Mononuclear cell (primary cell): ENCODE results near the gene HIPK2. TPM values are rescaled to one million over a fixed set of nuclear protein-coding genes. Genes with fewer than 3 reads are reported as not detected.

Experiments
- H3K27me3 ChIP-seq: 2 replicates; pipeline ENCODE4 v1.6.0; 2011; ENCODE audit warnings: low read length, control low read depth; ENCODE audit not compliant: insufficient read depth
- H3K4me1 ChIP-seq: 2 replicates; pipeline ENCODE4 v1.5.1; 2011; ENCODE audit warnings: mild to moderate bottlenecking, low read length, control low read depth; ENCODE audit not compliant: insufficient read depth
- H3K4me3 ChIP-seq: 2 replicates; pipeline ENCODE4 v1.5.1; 2011; ENCODE audit warnings: mild to moderate bottlenecking, low read length, moderate library complexity
- H3K9me3 ChIP-seq: 2 replicates; pipeline ENCODE4 v1.5.1; 2011; ENCODE audit warnings: low read depth, mild to moderate bottlenecking, control low read depth, low read length
- total RNA-seq: library from RNA; depleted of rRNA; stranded (reverse); fragments of >200 nt; gene quantifications from one replicate; pipeline ENCODE4 v1.2.3, GENCODE V29; 2012

HIPK2 gene
- total RNA-seq, 1 donor, result 14.2 TPM

DNA sequence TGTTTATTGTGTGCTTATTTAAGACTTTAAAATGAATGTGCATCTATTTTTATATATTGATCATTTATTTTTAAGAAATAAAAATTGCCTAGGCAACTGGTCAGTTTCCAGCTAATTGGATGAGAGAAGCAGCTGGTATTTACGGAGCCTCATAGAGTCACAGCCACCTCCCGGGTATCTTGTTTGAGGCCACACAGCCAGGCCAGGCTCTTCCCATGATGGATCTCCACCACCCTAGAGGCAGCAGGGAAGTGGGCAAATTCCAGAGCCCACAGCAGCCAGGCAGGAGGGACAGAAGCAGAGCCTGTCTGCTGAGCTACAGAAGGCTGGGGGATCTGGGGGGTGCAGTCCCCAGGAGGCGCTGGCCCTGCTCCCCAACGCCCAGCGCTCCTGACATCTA is 192.8 kb downstream of the HIPK2 start:
- Histone ChIP-seq H3K4me1 (peaks cover 7% of the 10 kb centered on the region), H3K4me3 (no peak overlapping the region), H3K9me3 (no peaks in the 10 kb centered on the region), H3K27me3 (no peaks in the 10 kb centered on the region)

GRCh38 chr7:139583826-139584553 is 193.8 kb downstream of the HIPK2 start:
- no peaks in the 10 kb centered on the region for H3K27me3 ChIP-seq
- no peaks in the 10 kb centered on the region for H3K9me3 ChIP-seq
- peaks cover 5% of the 10 kb centered on the region for H3K4me1 ChIP-seq
- H3K4me3 ChIP-seq, result no peak overlapping the region

GRCh38 chr7:139582671-139583155 is 195.1 kb downstream of the HIPK2 start:
- no peaks in the 10 kb centered on the region for H3K9me3 ChIP-seq
- no peak overlapping the region for H3K4me3 ChIP-seq
- H3K27me3 ChIP-seq, result no peaks in the 10 kb centered on the region
- no peaks in the 10 kb centered on the region for H3K4me1 ChIP-seq

- H3K4me3 ChIP-seq, result no peak overlapping the region
- no peaks in the 10 kb centered on the region for H3K4me1 ChIP-seq
- H3K27me3 ChIP-seq, result no peaks in the 10 kb centered on the region
- H3K9me3 ChIP-seq, result no peaks in the 10 kb centered on the region
Observed at GRCh38 chr7:139582130-139582650, 195.6 kb downstream of the HIPK2 start.

DNA sequence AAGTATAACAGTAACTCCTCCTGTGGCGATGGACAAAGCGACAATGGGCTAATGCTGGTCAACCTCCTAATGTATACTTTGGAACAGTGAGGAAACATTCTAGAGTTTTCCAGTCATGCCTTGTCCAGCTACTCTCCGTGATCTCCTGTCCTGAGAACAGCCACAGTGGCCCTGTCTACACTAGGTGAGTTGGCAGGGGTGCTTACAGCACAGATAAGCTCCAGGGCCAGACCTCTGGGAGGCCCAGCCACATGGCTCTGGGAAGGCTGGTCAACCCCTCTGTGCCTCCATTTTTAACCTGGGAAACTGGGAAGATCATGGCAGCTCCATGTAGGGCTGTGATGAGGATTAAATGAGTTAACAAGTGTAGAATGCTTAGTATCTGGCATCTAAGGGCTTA is 197.4 kb downstream of the HIPK2 start:
- no peaks in the 10 kb centered on the region for H3K9me3 ChIP-seq
- H3K27me3 ChIP-seq, result no peaks in the 10 kb centered on the region
- H3K4me1 ChIP-seq, result no peaks in the 10 kb centered on the region
- H3K4me3 ChIP-seq, result no peak overlapping the region

- no peaks in the 10 kb centered on the region for H3K27me3 ChIP-seq
- H3K9me3 ChIP-seq, result no peaks in the 10 kb centered on the region
- no peak overlapping the region for H3K4me3 ChIP-seq
- H3K4me1 ChIP-seq, result no peaks in the 10 kb centered on the region
Observed at GRCh38 chr7:139576179-139576973, 201.4 kb downstream of the HIPK2 start.

- Histone ChIP-seq H3K4me3 (no peak overlapping the region), H3K4me1 (no peaks in the 10 kb centered on the region), H3K9me3 (no peaks in the 10 kb centered on the region), H3K27me3 (no peaks in the 10 kb centered on the region)
Observed at GRCh38 chr7:139575338-139575680, 202.5 kb downstream of the HIPK2 start.

DNA sequence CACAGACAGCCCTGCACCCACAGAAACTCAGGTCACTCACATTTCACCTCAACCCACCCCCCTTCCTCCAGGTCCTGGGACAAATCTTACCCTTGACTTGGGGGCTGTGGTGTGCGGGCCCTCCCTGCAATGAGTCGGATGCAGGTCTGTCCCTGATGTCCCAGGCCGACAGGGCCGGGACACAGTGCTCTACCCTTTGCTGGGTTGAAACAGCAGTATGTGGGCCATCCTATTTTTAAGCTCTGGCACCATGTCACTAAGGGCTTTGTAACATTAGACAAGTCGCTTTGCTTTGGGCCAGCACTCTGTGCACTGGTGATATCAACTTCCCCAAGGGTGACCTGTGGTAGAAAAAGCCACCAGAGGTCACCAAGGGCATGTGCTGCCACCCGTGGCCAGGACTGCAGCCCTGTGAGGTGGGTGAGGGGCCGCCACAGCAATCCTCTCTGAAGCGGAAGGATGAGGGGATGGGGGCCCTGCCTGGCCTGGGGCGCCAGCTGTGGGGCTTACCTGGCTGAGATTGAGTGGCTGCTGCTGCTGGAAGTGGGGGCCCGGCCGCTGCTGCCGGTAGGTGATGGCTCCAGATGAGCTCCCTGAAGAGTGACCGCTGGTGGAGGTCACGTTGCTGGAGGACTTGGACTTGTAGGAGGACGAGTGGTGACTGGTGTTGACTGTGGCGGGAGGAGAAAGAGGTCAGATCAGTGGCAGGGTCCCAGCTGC is 203.0 kb downstream of the HIPK2 start:
- H3K4me3 ChIP-seq, result no peak overlapping the region
- no peaks in the 10 kb centered on the region for H3K27me3 ChIP-seq
- H3K4me1 ChIP-seq, result no peaks in the 10 kb centered on the region
- H3K9me3 ChIP-seq, result no peaks in the 10 kb centered on the region

DNA sequence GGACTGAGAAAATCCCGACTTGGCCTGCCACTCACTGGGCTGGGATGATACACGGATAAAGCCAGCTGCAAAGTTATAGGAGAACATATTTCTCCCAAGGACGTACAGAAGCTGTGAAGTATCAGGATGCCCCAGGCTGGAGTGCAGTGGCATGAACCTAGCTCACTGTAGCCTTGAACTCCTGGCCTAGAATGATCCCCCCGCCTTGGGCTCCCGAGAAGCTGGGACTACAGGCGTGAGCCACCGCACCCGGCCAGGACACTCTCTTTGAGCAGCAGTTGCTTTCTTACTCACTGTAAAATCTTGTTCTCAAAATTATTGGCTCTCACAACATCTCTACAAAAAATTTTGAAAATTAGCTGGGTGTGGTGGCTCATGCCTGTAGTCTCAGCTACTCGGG is 203.9 kb downstream of the HIPK2 start:
- no peaks in the 10 kb centered on the region for H3K9me3 ChIP-seq
- no peak overlapping the region for H3K4me3 ChIP-seq
- no peaks in the 10 kb centered on the region for H3K27me3 ChIP-seq
- H3K4me1 ChIP-seq, result no peaks in the 10 kb centered on the region

DNA sequence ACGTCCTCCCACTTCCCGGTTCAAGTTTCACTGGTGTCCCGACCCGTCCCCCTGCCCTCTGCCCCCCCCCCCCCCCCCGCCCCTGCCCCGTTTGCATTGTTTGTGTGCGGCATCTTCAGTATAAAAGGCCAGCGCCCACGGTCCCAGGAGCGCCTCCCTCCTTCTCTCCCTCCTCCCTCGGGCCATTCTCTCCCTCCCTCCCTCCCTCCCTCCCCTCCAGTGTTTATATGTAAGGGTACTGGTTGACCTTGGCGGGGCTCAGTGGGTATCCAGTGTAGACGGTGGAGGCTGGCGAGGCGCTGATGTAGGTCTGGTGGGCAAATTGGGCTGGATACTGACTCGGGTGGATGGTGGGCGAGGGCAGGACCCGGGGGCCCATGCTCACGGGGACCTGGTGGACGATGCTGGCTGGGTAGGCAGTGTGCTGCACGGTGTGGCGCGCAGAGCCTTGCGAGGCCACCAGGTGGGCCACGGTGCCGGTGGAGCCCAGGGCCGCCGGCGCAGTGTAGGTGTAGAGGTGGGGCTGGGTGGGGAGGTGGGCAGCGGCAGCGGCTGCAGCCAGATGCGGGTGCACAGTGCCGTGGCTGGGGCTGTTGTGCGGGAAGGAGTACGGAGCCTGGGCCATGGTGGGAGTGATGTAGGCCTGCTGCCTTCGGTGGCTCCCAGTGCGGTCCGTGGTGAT is 205.0 kb downstream of the HIPK2 start:
- no peak overlapping the region for H3K4me3 ChIP-seq
- no peaks in the 10 kb centered on the region for H3K4me1 ChIP-seq
- H3K27me3 ChIP-seq, result no peaks in the 10 kb centered on the region
- H3K9me3 ChIP-seq, result no peaks in the 10 kb centered on the region

DNA sequence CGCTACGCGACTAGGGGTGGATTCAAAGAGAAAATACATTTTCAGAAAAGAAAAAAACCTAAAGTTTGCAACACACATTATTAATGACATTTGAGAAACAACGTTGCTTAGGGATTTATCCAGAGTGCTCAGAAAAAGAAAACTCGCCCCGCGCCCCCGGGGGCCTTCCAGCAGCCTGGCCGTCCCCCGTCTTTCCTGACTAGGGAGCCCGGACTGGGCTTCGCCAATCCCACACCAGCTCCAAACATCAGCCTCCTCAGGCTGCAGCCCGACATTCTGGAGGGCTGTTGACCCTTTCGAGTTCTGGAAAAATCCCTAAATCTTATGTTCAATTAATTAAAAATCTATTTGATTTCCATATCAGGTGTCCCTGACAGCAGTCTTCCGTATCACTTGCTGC is 205.7 kb downstream of the HIPK2 start:
- no peaks in the 10 kb centered on the region for H3K27me3 ChIP-seq
- no peak overlapping the region for H3K4me3 ChIP-seq
- no peaks in the 10 kb centered on the region for H3K9me3 ChIP-seq
- H3K4me1 ChIP-seq, result no peaks in the 10 kb centered on the region

GRCh38 chr7:139571651-139572050 is 206.1 kb downstream of the HIPK2 start:
- Histone ChIP-seq H3K4me1 (no peaks in the 10 kb centered on the region), H3K9me3 (no peaks in the 10 kb centered on the region), H3K4me3 (no peak overlapping the region), H3K27me3 (no peaks in the 10 kb centered on the region)

DNA sequence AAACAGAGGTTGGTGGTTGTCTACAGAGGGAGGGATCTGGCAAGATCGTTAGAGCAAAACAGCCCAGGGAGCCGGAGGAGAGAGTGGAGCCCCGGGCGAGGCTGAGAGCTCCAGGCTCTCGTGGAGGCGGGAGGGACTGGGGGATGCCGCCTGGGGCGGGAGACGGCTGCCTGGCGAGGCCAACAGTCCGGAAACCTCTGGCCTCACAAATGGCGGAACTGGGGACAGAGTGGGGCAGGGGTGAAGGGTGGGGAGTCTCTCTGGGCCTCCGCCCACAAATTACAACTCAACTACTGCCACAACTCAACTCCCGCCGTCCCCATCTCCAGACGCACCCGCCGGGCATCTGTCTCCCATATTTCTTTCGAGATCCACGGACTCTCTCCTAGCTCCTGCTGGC is 206.6 kb downstream of the HIPK2 start:
- no peaks in the 10 kb centered on the region for H3K4me1 ChIP-seq
- H3K4me3 ChIP-seq, result no peak overlapping the region
- no peaks in the 10 kb centered on the region for H3K9me3 ChIP-seq
- no peaks in the 10 kb centered on the region for H3K27me3 ChIP-seq

DNA sequence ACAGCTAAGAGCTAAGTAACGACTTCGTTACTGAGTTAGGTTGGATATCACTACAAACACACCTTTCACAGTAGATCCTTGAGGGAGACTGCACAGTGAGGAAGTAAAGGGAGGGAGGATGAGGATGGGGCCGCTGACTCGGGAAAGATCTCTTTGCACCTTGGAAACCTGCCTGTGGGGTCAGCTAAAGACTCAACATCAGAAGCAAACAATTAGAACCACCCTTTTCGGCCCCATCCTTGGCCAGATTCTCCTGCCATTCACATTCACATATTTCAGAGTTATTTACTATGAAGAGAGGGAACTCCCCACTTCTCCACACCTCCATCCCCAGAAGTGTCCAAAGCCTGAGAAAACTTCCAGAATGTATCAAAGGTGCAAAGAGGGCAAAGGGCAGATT is 207.2 kb downstream of the HIPK2 start:
- H3K9me3 ChIP-seq, result no peaks in the 10 kb centered on the region
- H3K4me1 ChIP-seq, result no peaks in the 10 kb centered on the region
- no peak overlapping the region for H3K4me3 ChIP-seq
- H3K27me3 ChIP-seq, result no peaks in the 10 kb centered on the region

GRCh38 chr7:139570119-139570518 is 207.7 kb downstream of the HIPK2 start:
- no peaks in the 10 kb centered on the region for H3K9me3 ChIP-seq
- H3K27me3 ChIP-seq, result no peaks in the 10 kb centered on the region
- no peak overlapping the region for H3K4me3 ChIP-seq
- H3K4me1 ChIP-seq, result no peaks in the 10 kb centered on the region
